RPMI7951 (cell line): Measurements from ENCODE around the gene INTS11. TPM values are rescaled to one million over a fixed set of nuclear protein-coding genes. Genes with fewer than 3 reads are reported as not detected.

ENCODE experiments used
- DNase-seq: peaks from one replicate; pipeline ENCODE4 v3.0.0-alpha.2; 2012; ENCODE audit warnings: low read depth
- total RNA-seq: library from RNA; depleted of rRNA; stranded (reverse); fragments of >200 nt; shearing (Covaris generic); gene quantifications from 2 replicates; pipeline ENCODE4 v1.2.3, GENCODE V29; 2014; rRNA removed

Gene INTS11
- total RNA-seq, 1 experiment from 2014 or later, result 62.6 TPM

DNA sequence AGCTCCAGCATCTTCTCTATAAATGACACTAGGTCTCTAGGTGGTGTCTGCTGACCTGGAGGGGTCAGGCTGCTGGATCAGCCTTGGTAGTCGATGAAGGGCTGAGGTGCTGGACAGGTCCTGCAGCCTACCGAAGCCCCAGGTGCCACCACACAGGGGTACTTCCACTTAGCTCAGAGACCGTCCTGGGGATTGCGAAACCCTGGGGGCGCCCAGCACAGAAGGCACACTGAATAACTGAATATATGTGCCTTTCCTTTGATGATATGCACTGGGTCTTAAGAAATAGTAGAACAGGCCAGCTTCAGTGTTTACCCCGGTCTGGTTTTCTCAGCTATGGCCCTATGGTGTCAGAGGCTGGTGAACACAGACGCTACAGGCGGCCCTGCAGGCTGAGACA, 61.7 kb downstream of the INTS11 start:
- no peak for DNase-seq

GRCh38 chr1:1262071-1262470, 62.4 kb downstream of the INTS11 start:
- DNase-seq, result no peak

Other genes with a start within 250 kb of the INTS11 start
- gene C1orf159, start 208.6 kb downstream of the INTS11 start, total RNA-seq, result 10.3 and 16.2 TPM in 2 replicates
- not detected in 2 replicates for gene TTLL10, start 150.8 kb downstream of the INTS11 start, total RNA-seq
- gene TNFRSF18, start 118.1 kb downstream of the INTS11 start, total RNA-seq, result not detected in 2 replicates
- 0.10 TPM in 1 of 2 replicates, not detected in the other for gene TNFRSF4, start 110.5 kb downstream of the INTS11 start, total RNA-seq
- gene SDF4, start 92.7 kb downstream of the INTS11 start, total RNA-seq, result 74.4 and 80.5 TPM in 2 replicates
- 13.9 and 18.2 TPM in 2 replicates for gene B3GALT6, start 92.4 kb downstream of the INTS11 start, total RNA-seq
- not detected in 2 replicates for gene C1QTNF12, start 77.9 kb downstream of the INTS11 start, total RNA-seq
- gene UBE2J2, start 50.8 kb downstream of the INTS11 start, total RNA-seq, result 54.3 and 61.9 TPM in 2 replicates
- gene SCNN1D, start 44.2 kb downstream of the INTS11 start, total RNA-seq, result 0.39 and 0.84 TPM in 2 replicates
- gene ACAP3, start 16.7 kb downstream of the INTS11 start, total RNA-seq, result 10.3 and 19.1 TPM in 2 replicates
- gene PUSL1, start 16.1 kb downstream of the INTS11 start, total RNA-seq, result 15.7 and 27.4 TPM in 2 replicates
- 18.7 and 23.9 TPM in 2 replicates for gene CPTP, start 142 bp upstream of the INTS11 start, total RNA-seq
- 0.48 and 0.68 TPM in 2 replicates for gene TAS1R3, start 6.6 kb upstream of the INTS11 start, total RNA-seq
- gene DVL1, start 24.8 kb upstream of the INTS11 start, total RNA-seq, result 24.0 and 36.5 TPM in 2 replicates
- gene MXRA8, start 33.9 kb upstream of the INTS11 start, total RNA-seq, result 4.0 and 4.1 TPM in 2 replicates
- gene AURKAIP1, start 50.5 kb upstream of the INTS11 start, total RNA-seq, result 141 and 204 TPM in 2 replicates
- 62.8 and 66.2 TPM in 2 replicates for gene CCNL2, start 74.7 kb upstream of the INTS11 start, total RNA-seq
- 227 and 241 TPM in 2 replicates for gene MRPL20, start 82.6 kb upstream of the INTS11 start, total RNA-seq
- not detected in 2 replicates for gene ANKRD65, start 96.6 kb upstream of the INTS11 start, total RNA-seq
- gene VWA1, start 111.0 kb upstream of the INTS11 start, total RNA-seq, result 5.6 and 5.7 TPM in 2 replicates
- not detected in 2 replicates for gene ATAD3C, start 125.0 kb upstream of the INTS11 start, total RNA-seq
- gene ATAD3B, start 147.1 kb upstream of the INTS11 start, total RNA-seq, result 11.3 and 15.9 TPM in 2 replicates
- 24.9 and 39.2 TPM in 2 replicates for gene ATAD3A, start 187.5 kb upstream of the INTS11 start, total RNA-seq
- not detected in 2 replicates for gene TMEM240, start 216.0 kb upstream of the INTS11 start, total RNA-seq